Measurements from ENCODE around the gene TAOK3.

GRCh38 chr12:118402251-118402650 lies 29.5 kb upstream of the TAOK3 start:
- TF ChIP-seq SPI1 (IDR thresholded peaks at IDR 0.05; ENCODE audit: borderline replicate concordance, insufficient read depth, low read depth, low read length) = no peak
- TF ChIP-seq CTCF (IDR thresholded peaks at IDR 0.05 in 2 of 3, conservative IDR thresholded peaks at IDR 0.05 in 1 of 3; ENCODE audit: control insufficient read depth in 2 of 3, extremely low read depth in 1 of 3, insufficient read depth in 1 of 3, low read depth in 3 of 3, low read length in 3 of 3) = no peak
- no peak for TF ChIP-seq ETV6 (conservative IDR thresholded peaks at IDR 0.05 in 1 of 2, IDR thresholded peaks at IDR 0.05 in 1 of 2; ENCODE audit: borderline replicate concordance in 1 of 2, low read depth in 1 of 2)
